ENCODE measurements around the gene ULBP2.
"Not testable (repeated sequence)": the region's sequence is repeated elsewhere in the genome, so short reads cannot be mapped to it uniquely, and the experiment has no call there.

ULBP2 gene

GRCh38 chr6:149927025-149927424 lies 14.8 kb upstream of the ULBP2 start:
- DNase-seq: not testable (repeated sequence)

- no peak for DNase-seq
Observed at GRCh38 chr6:149929422-149929821, 12.4 kb upstream of the ULBP2 start.

- DNase-seq: no peak
Observed at GRCh38 chr6:149931501-149931900, 10.3 kb upstream of the ULBP2 start.

- DNase-seq: peak; percentile 10
Observed at GRCh38 chr6:149933036-149933435, 8.8 kb upstream of the ULBP2 start.

GRCh38 chr6:149933461-149933860 lies 8.4 kb upstream of the ULBP2 start:
- peak; percentile 4 for DNase-seq

- DNase-seq: peak; percentile 66
Observed at GRCh38 chr6:149934249-149935156, 7.3 kb upstream of the ULBP2 start.

GRCh38 chr6:149935246-149935645 lies 6.6 kb upstream of the ULBP2 start:
- DNase-seq: no peak

GRCh38 chr6:149935668-149936067 lies 6.1 kb upstream of the ULBP2 start:
- no peak for DNase-seq

GRCh38 chr6:149936743-149937142 lies 5.1 kb upstream of the ULBP2 start:
- no peak for DNase-seq

- DNase-seq: not testable (repeated sequence)
Observed at GRCh38 chr6:149938013-149938570, 3.7 kb upstream of the ULBP2 start.

GRCh38 chr6:149938571-149939355 lies 3.1 kb upstream of the ULBP2 start:
- peak; percentile 36 for DNase-seq

GRCh38 chr6:149939356-149939648 lies 2.5 kb upstream of the ULBP2 start:
- DNase-seq: no peak

GRCh38 chr6:149939909-149940671 lies 1.7 kb upstream of the ULBP2 start:
- DNase-seq: peak; percentile 18

- peak; percentile 18 for DNase-seq
Observed at GRCh38 chr6:149940672-149940982, 1.2 kb upstream of the ULBP2 start.

GRCh38 chr6:149942461-149942829 lies 631 bp downstream of the ULBP2 start:
- DNase-seq: no peak

- peak; percentile 12 for DNase-seq
Observed at GRCh38 chr6:149943321-149943720, 1.5 kb downstream of the ULBP2 start.

GRCh38 chr6:149945276-149945675 lies 3.5 kb downstream of the ULBP2 start:
- not testable (repeated sequence) for DNase-seq

GRCh38 chr6:149946631-149947030 lies 4.8 kb downstream of the ULBP2 start:
- not testable (repeated sequence) for DNase-seq

- DNase-seq: not testable (repeated sequence)
Observed at GRCh38 chr6:149947533-149947932, 5.7 kb downstream of the ULBP2 start.

- peak; percentile 5 for DNase-seq
Observed at GRCh38 chr6:149948011-149948410, 6.2 kb downstream of the ULBP2 start.

GRCh38 chr6:149948616-149949015 lies 6.8 kb downstream of the ULBP2 start:
- DNase-seq: no peak

- no peak for DNase-seq
Observed at GRCh38 chr6:149950423-149950822, 8.6 kb downstream of the ULBP2 start.

GRCh38 chr6:149951096-149951495 lies 9.3 kb downstream of the ULBP2 start:
- peak; percentile 4 for DNase-seq
